Suprapubic skin (tissue), 3 donors: Measurements from ENCODE around the gene AMT.

ENCODE experiments used
- POLR2AphosphoS5 ChIP-seq, 3 donors: sonication (generic); formaldehyde crosslinking; IDR thresholded peaks; one replicate each; pipeline ENCODE4 v1.6.1; 2017; ENCODE audit warnings: antibody characterized with exemption in 3 of 3
- TF ChIP-seq, protein P1 (sequence below), 2 donors: fragments of 200-600 bp in 1 of 2; fragments of 450-650 bp in 1 of 2; sonication (generic) in 1 of 2; IDR thresholded peaks; one replicate each; pipeline ENCODE4 v1.5.1; 2016 to 2019; ENCODE audit warnings: antibody characterized with exemption in 2 of 2, mild to moderate bottlenecking in 1 of 2, moderate library complexity in 1 of 2

- TF ChIP-seq, protein P1, sequence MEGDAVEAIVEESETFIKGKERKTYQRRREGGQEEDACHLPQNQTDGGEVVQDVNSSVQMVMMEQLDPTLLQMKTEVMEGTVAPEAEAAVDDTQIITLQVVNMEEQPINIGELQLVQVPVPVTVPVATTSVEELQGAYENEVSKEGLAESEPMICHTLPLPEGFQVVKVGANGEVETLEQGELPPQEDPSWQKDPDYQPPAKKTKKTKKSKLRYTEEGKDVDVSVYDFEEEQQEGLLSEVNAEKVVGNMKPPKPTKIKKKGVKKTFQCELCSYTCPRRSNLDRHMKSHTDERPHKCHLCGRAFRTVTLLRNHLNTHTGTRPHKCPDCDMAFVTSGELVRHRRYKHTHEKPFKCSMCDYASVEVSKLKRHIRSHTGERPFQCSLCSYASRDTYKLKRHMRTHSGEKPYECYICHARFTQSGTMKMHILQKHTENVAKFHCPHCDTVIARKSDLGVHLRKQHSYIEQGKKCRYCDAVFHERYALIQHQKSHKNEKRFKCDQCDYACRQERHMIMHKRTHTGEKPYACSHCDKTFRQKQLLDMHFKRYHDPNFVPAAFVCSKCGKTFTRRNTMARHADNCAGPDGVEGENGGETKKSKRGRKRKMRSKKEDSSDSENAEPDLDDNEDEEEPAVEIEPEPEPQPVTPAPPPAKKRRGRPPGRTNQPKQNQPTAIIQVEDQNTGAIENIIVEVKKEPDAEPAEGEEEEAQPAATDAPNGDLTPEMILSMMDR (IDR thresholded peaks at IDR 0.05): no peak
- TF ChIP-seq POLR2AphosphoS5 (IDR thresholded peaks at IDR 0.05): no peak
These were observed 18.4 kb downstream of the AMT start for GRCh38 chr3:49403891-49404290.
